ENCODE data around the gene RIPOR3.

The RIPOR3 gene

GRCh38 chr20:50709636-50709973 is 18.3 kb upstream of the RIPOR3 start:
- Histone ChIP-seq H2AFZ (ENCODE audit: low read length) (no peak overlapping the region), H4K20me1 (ENCODE audit: insufficient read depth, low read length) (no peaks in the 10 kb centered on the region), H3K27me3 (ENCODE audit: insufficient read depth, low read length) (no peaks in the 10 kb centered on the region), H3K9me3 (ENCODE audit: low read length) (no peaks in the 10 kb centered on the region), H3K9ac (ENCODE audit: low read length) (no peak overlapping the region), H3K36me3 (ENCODE audit: insufficient read depth, low read length) (no peaks in the 10 kb centered on the region), H3K4me2 (ENCODE audit: low read length) (no peak overlapping the region), H3K27ac (ENCODE audit: low read depth, low read length, poor library complexity, severe bottlenecking) (no peak overlapping the region), H3K9me2 (ENCODE audit: low read depth, low read length) (no peaks in the 10 kb centered on the region), H3K4me3 (ENCODE audit: low read depth, low read length, poor library complexity, severe bottlenecking) (no peak overlapping the region), H3K79me2 (ENCODE audit: insufficient read depth, low read length) (no peaks in the 10 kb centered on the region), H3F3A (ENCODE audit: insufficient read depth, low read length) (no peaks in the 10 kb centered on the region), H3K4me1 (ENCODE audit: insufficient read depth, low read length, severe bottlenecking) (no peaks in the 10 kb centered on the region)
- TF ChIP-seq EZH2 (IDR thresholded peaks at IDR 0.05; ENCODE audit: borderline replicate concordance, low read length) (no peak), CTCF (IDR thresholded peaks at IDR 0.05; ENCODE audit: low read length) (no peak)

- Histone ChIP-seq H3K9ac (ENCODE audit: low read length) (no peak overlapping the region), H3K4me3 (ENCODE audit: low read depth, low read length, poor library complexity, severe bottlenecking) (no peak overlapping the region)
- TF ChIP-seq CTCF (IDR thresholded peaks at IDR 0.05; ENCODE audit: low read length) (no peak), EZH2 (IDR thresholded peaks at IDR 0.05; ENCODE audit: borderline replicate concordance, low read length) (no peak)
Measured at GRCh38 chr20:50708845-50709635, 17.7 kb upstream of the RIPOR3 start.

GRCh38 chr20:50704971-50705370 is 13.6 kb upstream of the RIPOR3 start:
- Histone ChIP-seq H3K4me2 (ENCODE audit: low read length) (no peak overlapping the region), H3K4me1 (ENCODE audit: insufficient read depth, low read length, severe bottlenecking) (no peaks in the 10 kb centered on the region), H3K9ac (ENCODE audit: low read length) (no peak overlapping the region), H3K9me2 (ENCODE audit: low read depth, low read length) (no peaks in the 10 kb centered on the region), H3F3A (ENCODE audit: insufficient read depth, low read length) (no peaks in the 10 kb centered on the region), H3K36me3 (ENCODE audit: insufficient read depth, low read length) (no peaks in the 10 kb centered on the region), H3K9me3 (ENCODE audit: low read length) (no peaks in the 10 kb centered on the region), H3K27me3 (ENCODE audit: insufficient read depth, low read length) (no peaks in the 10 kb centered on the region), H3K79me2 (ENCODE audit: insufficient read depth, low read length) (no peaks in the 10 kb centered on the region), H3K27ac (ENCODE audit: low read depth, low read length, poor library complexity, severe bottlenecking) (no peak overlapping the region), H4K20me1 (ENCODE audit: insufficient read depth, low read length) (no peaks in the 10 kb centered on the region), H2AFZ (ENCODE audit: low read length) (no peak overlapping the region), H3K4me3 (ENCODE audit: low read depth, low read length, poor library complexity, severe bottlenecking) (no peak overlapping the region)
- TF ChIP-seq EZH2 (IDR thresholded peaks at IDR 0.05; ENCODE audit: borderline replicate concordance, low read length) (no peak), CTCF (IDR thresholded peaks at IDR 0.05; ENCODE audit: low read length) (no peak)

More at GRCh38 chr20:50708845-50709635, 17.7 kb upstream of the RIPOR3 start:
- H3K79me2 ChIP-seq (ENCODE audit: insufficient read depth, low read length): no peaks in the 10 kb centered on the region
- no peaks in the 10 kb centered on the region for H3K4me1 ChIP-seq (ENCODE audit: insufficient read depth, low read length, severe bottlenecking)
- no peaks in the 10 kb centered on the region for H3F3A ChIP-seq (ENCODE audit: insufficient read depth, low read length)
- no peaks in the 10 kb centered on the region for H4K20me1 ChIP-seq (ENCODE audit: insufficient read depth, low read length)
- no peak overlapping the region for H3K4me2 ChIP-seq (ENCODE audit: low read length)
- H3K9me3 ChIP-seq (ENCODE audit: low read length): no peaks in the 10 kb centered on the region
- no peaks in the 10 kb centered on the region for H3K27me3 ChIP-seq (ENCODE audit: insufficient read depth, low read length)
- H3K36me3 ChIP-seq (ENCODE audit: insufficient read depth, low read length): no peaks in the 10 kb centered on the region
- H2AFZ ChIP-seq (ENCODE audit: low read length): no peak overlapping the region
- H3K27ac ChIP-seq (ENCODE audit: low read depth, low read length, poor library complexity, severe bottlenecking): no peak overlapping the region
- no peaks in the 10 kb centered on the region for H3K9me2 ChIP-seq (ENCODE audit: low read depth, low read length)
